Measurements from ENCODE around the gene ADAM22. TPM values are rescaled to one million over a fixed set of nuclear protein-coding genes. Genes with fewer than 3 reads are reported as not detected.

ADAM22 gene
- total RNA-seq, 1 donor from 2014 or later, result under 0.01 TPM

- peak; percentile 98 for DNase-seq (ENCODE audit: low read depth)
- H3K27me3 ChIP-seq (ENCODE audit: control insufficient read depth, insufficient read depth, low read length), result no peaks in the 10 kb centered on the region
- H3K4me3 ChIP-seq (ENCODE audit: low read depth, low read length), result no peak overlapping the region
- no peak for FAIRE-seq
- H3K36me3 ChIP-seq (ENCODE audit: control insufficient read depth, insufficient read depth, low read length), result no peaks in the 10 kb centered on the region
- TF ChIP-seq CTCF (IDR thresholded peaks at IDR 0.05; ENCODE audit: insufficient read depth, low read length, severe bottlenecking), result no peak
Observed at GRCh38 chr7:88226886-88227516, 292.9 kb downstream of the ADAM22 start.

- H3K4me3 ChIP-seq (ENCODE audit: low read depth, low read length), result no peak overlapping the region
- TF ChIP-seq CTCF (IDR thresholded peaks at IDR 0.05; ENCODE audit: insufficient read depth, low read length, severe bottlenecking), result no peak
- no peaks in the 10 kb centered on the region for H3K27me3 ChIP-seq (ENCODE audit: control insufficient read depth, insufficient read depth, low read length)
- DNase-seq (ENCODE audit: low read depth) (no peak), FAIRE-seq (no peak)
- no peaks in the 10 kb centered on the region for H3K36me3 ChIP-seq (ENCODE audit: control insufficient read depth, insufficient read depth, low read length)
Observed at GRCh38 chr7:88229302-88229995, 295.4 kb downstream of the ADAM22 start.

GRCh38 chr7:88230646-88231045 lies 296.6 kb downstream of the ADAM22 start:
- Histone ChIP-seq H3K27me3 (ENCODE audit: control insufficient read depth, insufficient read depth, low read length) (no peaks in the 10 kb centered on the region), H3K4me3 (ENCODE audit: low read depth, low read length) (no peak overlapping the region), H3K36me3 (ENCODE audit: control insufficient read depth, insufficient read depth, low read length) (no peaks in the 10 kb centered on the region)
- no peak for TF ChIP-seq CTCF (IDR thresholded peaks at IDR 0.05; ENCODE audit: insufficient read depth, low read length, severe bottlenecking)
- DNase-seq (ENCODE audit: low read depth), result no peak
- no peak for FAIRE-seq

GRCh38 chr7:88233828-88234227 lies 299.8 kb downstream of the ADAM22 start:
- DNase-seq (ENCODE audit: low read depth), result no peak
- no peak overlapping the region for H3K4me3 ChIP-seq (ENCODE audit: low read depth, low read length)
- TF ChIP-seq CTCF (IDR thresholded peaks at IDR 0.05; ENCODE audit: insufficient read depth, low read length, severe bottlenecking), result no peak
- no peak for FAIRE-seq
- H3K27me3 ChIP-seq (ENCODE audit: control insufficient read depth, insufficient read depth, low read length), result no peaks in the 10 kb centered on the region
- H3K36me3 ChIP-seq (ENCODE audit: control insufficient read depth, insufficient read depth, low read length), result no peaks in the 10 kb centered on the region

GRCh38 chr7:88239852-88240251 lies 305.8 kb downstream of the ADAM22 start:
- no peak for FAIRE-seq
- no peak for TF ChIP-seq CTCF (IDR thresholded peaks at IDR 0.05; ENCODE audit: insufficient read depth, low read length, severe bottlenecking)

More at GRCh38 chr7:88239852-88240251, 305.8 kb downstream of the ADAM22 start:
- H3K4me3 ChIP-seq (ENCODE audit: low read depth, low read length), result no peak overlapping the region
- H3K36me3 ChIP-seq (ENCODE audit: control insufficient read depth, insufficient read depth, low read length), result no peaks in the 10 kb centered on the region
- no peaks in the 10 kb centered on the region for H3K27me3 ChIP-seq (ENCODE audit: control insufficient read depth, insufficient read depth, low read length)
- no peak for DNase-seq (ENCODE audit: low read depth)

All from bronchial epithelial cell (primary cell).